Measurements from ENCODE around the gene TRIM38.
A peak's percentile ranks its signal among the peaks of the same experiment; 100 is the strongest.
"Not testable (repeated sequence)": the region's sequence is repeated elsewhere in the genome, so short reads cannot be mapped to it uniquely, and the experiment has no call there.

TRIM38 gene

DNA sequence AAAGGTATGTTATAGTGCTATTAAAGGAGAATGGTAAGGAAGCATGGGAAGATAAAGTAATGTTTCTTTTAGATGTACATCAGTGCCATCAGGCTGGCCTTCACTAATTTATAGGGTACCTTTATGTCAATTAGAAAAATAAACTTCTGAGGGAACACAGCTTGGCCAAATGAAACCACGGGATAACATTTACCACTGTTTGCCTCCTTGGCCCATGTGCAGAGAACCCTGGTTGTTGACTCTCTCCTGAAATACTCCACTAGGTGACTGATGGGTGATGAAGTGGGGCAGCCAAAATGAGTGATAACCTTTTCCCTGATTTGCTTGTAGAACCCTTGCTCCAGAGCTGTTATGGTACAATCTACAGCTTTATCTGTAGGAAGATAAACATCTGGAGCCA, 9.5 kb downstream of the TRIM38 start:
- no peak for DNase-seq

DNA sequence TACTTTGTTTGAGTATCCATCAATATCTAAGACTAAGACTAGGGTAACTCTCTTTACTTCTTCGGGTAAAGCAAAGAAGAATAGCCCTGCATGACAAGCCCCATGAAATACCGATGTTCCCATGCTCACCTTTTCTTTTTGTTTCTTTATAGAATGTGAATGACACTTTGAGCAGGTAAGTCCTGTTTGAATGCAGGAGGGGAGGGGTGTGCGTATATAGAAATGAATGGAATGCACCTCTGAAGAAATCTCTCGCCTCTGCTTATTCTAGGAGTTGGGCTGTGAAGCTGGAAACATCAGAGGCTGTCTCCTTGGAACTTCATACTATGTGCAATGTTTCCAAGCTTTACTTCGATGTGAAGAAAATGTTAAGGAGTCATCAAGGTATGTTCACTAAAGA, 10.3 kb downstream of the TRIM38 start:
- no peak for DNase-seq

DNA sequence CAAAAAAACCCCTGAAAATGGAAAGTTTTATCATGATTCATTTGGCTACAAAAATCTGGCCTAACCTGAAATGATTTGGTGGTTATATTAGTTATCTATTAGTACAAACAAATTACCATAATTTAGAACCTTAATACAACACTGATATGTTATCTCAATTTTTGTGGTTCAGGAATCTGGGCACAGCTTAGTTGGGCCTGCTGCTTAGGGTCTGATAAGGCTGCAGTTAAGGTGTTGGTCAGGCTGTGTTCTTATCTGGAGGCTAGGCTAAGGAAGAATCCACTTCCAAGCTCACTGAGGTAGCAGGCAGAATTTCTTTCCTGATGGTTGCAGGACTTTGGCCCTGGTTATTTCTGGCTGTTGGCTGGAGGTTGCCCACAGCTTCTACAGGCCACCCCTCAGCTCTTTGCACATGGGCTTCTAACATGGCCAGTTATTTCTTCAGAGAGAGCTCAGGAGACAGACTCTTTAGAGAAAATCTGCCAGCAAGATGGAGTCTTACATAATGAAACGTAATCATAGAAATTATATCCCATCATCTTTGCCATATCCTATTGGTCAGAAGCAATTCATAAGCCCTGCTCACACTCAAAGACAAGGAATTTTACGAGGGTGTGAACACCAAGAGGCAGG, 11.4 kb downstream of the TRIM38 start:
- no peak for DNase-seq

DNA sequence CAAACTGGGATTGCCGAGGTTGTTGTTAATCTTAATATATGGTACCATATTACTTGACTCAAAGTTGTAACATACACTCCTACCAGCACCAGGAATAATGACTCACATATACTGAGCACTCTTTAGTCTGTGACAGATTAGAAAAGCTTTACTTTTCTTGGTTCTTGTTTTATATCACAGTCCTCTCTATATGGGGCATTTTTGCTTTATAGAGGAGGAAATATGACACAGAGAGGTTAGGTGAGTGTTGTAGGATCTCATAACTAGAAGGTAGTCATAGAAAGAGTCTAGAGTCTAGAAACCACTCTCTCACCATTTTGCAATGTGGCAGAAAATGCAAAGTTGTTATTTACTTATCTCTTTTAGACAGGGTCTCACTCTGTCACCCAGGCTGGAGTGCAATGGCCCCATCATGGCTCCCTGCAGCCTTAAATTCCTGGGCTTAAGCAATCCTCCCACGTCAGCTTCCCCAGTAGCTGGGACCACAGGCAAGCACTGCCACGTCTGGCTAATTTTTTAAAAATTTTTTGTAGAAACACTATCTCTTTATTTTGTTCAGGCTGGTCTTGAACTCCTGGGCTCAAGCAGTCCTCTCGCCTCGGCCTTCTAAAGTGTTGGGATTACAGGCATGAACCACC, 13.4 kb downstream of the TRIM38 start:
- no peak for DNase-seq

DNA sequence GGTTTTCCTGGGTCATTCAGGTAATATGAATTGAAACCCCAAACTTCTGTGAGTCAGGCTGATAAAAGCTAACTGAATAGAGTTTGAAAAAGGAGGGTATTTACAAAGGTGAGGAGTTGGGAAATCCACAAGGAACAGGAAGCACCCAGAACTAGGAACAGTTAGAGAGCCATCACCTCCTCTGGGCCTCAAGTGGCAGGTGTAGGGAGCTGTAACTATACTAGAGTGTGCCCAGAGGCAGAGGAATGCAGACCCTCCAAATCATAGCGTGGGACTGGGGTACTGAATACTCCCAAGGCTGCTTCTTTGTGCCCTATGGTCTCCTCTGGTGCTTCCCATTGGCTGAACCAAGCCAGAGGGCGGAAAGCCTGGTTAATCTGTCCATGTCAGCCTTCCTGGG, 18.3 kb downstream of the TRIM38 start:
- DNase-seq: no peak

DNA sequence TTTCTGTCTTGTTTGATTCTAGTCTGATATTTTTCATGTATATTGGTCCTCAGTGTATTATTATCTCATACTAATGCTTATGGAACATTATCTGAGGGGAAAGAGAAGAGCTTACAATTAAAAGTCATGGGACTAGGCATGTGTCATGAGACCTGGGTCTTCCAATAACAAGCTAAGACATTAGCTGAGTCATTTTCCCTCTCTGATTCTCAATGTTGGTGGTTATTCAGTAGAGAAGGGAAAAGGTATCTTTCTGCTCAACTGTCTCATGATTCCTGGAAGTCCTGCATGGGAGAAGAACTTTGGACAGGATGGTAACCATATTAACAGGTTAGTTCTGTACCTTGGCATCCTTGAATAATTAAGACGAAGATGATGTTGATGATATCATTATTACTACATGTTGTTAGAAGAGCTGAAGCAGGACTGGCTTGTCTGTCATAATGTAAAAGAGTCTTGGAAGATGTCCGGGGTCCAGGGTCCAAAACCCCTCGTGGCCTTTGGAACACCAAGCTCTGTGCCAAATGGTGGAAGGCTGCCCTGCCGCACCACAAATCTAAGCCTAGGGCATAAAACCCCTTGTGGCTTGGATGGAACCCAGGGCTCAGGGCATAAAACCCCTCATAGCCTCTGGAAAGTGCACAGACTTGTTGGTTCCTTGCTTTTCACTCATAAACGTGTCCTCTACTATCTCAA, 19.1 kb downstream of the TRIM38 start:
- no peak for DNase-seq

DNA sequence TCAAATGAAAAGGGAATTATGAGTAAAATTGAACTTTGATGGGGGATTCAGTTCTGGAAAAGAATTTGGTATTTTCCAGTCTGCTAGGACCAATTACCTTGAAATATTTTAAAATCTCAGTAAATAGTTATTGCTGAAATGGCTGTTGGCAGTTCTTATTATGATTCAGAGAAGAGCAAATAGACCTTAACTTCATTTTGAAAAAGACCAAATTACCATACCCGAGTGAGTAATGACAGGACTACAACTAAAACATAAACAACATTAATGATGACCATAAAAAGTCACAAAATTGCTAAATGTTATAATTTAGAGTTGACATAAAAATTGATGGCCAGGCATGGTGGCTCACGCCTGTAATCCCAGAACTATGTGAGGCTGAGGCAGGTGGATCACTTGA, 21.7 kb downstream of the TRIM38 start:
- peak; percentile 38 for DNase-seq

DNA sequence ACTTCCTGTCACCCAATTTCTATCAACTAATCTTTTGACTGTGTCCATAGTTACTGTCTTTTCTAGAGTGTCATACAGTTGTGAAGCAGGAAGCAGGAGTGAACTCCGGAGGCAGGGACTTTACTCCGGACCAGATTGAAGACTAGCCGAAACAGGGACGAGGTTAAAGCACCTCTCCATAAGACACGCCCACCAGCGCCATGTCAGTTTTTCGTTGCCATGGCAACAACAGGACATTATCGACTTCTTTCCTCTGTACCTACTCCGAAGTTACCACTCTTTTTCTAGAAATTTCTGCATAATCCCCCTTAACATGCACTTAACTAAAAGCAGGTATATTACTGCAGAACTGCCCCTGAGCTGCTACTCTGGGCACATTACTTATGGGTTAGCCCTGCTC, 25.2 kb downstream of the TRIM38 start:
- DNase-seq: no peak

DNA sequence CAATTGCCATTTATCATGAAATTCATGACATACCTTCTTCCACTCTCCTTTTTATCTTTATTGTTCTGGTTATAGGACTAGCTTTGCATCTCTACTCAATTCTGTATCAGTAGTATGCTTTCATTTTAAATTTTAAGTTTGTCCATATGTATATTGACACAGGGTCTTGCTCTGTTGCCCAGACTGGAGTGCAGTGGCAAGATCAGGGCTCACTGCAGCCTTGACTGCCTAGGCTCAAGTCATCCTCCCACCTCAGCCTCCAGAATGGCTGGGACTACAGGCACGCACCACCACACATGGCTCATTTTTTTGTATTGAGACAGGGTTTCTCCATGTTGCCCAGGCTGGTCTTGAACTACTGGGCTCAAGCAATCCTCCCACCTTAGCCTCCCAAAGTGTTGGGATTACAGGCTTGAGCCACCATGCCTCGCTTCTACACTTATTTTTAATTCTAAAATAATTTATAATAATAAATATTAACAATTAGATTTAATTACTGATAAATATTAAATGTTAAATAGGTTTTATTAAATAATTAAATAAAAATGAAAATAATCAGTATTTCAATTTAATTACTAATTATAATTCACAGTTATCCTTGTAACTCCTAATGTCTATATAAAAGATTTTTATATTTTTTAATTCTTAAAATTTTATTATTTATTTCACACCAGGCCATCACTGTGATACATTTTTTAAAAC, 27.7 kb downstream of the TRIM38 start:
- DNase-seq: no peak

DNA sequence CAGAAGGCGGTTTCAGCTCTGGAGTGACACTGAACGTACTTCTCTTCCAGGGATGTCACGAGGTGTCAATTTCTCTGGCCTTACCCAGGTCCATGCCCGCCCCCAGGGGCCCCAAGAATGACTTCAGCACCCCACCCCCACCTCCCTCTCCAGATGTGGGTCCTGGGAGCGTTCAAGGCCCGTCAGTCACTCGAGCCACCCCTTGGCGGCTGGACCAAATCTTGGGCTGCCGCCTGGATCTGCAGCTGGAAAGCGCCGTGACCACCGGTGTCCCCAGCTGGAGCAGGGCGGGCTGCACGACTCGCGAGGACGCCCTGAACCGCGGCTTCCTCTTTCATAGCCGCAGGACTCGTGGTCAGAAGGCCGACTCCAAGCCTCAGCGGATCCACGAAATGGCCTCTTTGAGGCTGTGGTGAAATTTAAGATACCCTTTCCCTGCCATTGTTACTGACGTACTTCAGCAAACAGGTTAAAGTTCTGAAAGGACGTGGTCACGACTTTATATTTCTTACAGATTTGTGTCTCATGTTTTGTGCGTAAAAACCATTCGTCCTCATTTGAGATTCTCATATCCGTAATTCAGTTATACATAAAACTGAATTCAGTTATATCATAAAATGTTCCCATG, 29.3 kb downstream of the TRIM38 start:
- DNase-seq: peak; percentile 87

DNA sequence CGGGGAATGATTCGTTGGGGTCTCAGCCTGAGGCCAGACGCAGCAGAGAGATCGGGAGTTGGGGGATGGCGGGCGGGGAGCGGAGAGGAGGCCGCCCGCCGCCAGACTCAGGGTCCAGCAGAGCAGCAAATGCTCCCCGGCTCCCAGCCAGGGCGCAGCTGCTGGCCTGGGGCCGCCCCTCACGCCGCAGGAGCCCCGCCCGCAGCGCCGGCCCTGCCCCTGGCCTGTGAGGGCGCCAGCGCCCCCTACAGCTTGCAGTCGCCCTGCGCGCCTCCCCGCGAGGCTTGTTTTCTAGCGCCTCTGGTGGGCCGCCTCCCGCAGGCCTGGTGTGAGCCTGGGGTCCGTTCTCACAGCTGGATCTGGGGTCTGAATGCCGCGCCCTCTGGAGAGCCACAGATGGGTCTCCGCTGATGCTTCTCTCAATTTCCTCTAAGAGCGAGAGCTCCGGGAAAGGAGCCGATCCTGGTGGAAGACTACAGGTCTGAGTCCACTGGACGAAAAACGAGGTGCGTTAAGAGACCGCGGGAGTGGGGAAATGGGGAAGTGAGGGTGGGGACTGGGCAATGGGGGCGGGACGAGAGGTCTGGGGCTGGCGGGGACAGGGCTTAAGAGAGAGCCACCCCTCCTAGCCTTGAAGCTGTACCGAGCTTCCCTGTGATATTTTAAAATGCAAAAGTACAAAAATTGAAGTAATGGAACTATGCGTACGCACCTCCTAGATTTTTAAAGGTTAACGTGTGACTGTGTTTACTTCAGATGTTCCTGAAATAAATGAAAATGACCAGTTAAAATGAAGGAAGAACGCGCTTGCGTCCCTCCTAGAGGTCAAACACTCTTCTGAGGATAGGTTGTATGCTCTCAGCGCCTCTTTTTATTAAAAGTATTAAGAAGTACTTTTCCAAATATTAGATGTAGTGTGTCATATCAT, 30.1 kb downstream of the TRIM38 start:
- peak; percentile 97 for DNase-seq

DNA sequence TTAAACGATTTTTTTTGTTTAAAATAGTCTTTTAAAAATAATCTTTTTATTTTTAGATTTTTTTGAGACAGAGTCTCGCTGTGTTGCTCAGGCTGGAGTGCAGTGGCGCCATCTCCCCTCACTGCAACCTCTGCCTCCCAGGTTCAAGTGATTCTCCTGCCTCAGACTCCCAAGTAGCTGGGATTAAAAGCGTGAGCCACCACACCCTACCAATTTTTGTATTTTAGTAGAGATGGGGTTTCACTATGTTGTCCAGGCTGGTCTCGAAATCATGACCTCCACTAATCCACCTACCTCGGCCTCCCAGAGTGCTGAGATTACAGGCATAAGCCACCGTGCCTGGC, 30.7 kb downstream of the TRIM38 start:
- DNase-seq: not testable (repeated sequence)

DNA sequence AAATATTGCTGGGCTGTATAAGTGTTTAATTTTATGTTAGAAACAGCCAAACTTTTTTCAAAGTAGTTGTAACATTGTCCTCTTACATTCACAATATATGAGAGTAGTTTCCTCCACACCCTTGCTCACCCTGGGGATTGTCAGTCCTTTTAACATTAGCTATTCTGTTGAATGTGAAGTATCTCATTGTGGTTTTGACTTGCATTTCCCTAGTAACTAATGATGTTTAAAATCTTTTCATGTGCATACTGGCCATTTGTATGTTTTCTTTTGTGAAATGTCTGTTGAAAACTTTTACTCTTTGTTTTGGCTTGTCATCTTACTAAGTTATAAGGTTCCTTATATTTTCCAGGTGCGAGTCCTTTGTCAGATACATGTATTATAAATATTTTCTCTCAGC, 32.9 kb downstream of the TRIM38 start:
- DNase-seq: no peak

DNA sequence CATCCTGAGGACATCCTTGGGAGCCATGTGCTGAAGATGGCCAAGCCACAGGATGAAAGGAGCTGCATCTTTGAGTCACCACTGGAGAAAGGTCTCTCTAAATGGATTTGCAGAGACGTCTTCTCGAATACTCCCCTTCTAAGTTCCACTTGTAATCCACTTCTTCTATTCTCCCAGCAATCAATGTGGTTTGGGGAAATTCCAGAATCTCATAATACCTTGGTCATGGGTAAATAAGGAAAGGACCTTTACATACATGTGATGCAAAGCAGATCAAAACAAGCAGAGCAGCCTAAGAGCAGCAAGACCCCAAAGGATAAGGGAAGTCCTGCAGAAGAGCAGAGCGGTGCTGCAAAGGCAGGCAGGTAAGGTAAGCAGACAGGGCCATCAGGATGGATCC, 35.3 kb downstream of the TRIM38 start:
- no peak for DNase-seq

DNA sequence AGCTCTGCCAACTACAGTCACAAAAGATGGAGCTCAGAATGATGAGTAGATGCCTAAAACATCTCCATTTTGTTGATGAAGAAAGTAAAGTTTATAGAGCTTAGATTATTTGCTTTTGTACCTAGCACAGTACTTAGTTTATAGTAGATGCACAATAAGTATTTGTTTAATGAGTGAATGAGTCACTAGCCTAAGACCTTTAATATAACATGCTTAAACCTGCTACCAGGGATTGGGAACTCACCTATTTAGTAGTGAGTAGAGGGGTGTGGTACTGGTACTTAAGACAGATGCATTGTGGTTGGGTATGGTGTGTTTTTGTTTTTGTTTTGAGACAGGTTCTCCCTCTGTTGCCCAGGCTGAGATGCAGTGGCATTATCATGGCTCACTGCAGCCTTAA, 35.8 kb downstream of the TRIM38 start:
- no peak for DNase-seq

DNA sequence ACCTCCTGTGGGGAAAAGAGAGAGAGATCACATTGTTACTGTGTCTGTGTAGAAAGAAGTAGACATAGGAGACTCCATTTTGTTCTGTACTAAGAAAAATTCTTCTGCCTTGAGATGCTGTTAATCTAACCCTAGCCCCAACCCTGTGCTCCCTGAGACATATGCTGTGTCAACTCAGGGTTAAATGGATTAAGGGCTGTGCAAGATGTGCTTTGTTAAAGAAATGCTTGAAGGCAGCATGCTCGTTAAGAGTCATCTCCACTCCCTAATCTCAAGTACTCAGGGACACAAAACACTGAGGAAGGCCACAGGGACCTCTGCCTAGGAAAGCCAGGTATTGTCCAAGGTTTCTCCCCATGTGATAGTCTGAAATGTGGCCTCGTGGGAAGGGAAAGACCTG, 36.6 kb downstream of the TRIM38 start:
- DNase-seq: not testable (repeated sequence)

DNA sequence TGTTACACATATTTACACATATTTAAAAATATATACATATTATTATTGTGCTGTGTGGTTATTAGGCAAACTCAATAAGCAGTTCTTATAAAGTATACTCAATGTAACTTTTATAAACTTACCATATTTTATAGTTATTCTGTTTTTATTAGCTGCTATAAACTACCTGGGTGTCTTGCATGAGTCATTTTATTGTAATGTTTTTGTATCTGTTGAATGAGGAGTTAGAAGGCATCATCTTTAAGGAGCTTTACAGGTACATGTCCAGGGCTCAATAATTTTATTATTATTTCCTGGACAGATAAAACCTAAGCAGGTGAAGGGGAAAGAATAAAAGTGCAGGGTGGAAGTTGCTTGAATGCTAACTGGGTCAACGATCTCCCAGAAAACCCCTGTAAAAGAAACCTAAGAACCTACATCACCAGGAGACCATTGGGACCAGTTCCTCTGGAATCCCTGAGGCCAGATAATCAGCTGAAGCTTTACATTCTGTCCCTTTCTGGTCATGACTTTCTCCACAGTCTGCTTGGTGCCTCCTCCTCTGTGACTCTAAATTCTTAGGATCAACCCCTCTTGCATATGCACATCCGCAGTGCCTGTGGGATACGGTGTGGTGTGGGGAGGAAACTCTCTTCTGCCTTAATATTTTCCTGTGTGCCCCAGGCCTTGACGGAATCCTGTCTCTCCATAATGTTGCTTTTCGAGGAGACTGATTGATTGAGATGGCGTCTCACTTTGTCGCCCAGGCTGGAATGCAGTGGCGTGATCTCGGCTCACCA, 38.0 kb downstream of the TRIM38 start:
- no peak for DNase-seq

DNA sequence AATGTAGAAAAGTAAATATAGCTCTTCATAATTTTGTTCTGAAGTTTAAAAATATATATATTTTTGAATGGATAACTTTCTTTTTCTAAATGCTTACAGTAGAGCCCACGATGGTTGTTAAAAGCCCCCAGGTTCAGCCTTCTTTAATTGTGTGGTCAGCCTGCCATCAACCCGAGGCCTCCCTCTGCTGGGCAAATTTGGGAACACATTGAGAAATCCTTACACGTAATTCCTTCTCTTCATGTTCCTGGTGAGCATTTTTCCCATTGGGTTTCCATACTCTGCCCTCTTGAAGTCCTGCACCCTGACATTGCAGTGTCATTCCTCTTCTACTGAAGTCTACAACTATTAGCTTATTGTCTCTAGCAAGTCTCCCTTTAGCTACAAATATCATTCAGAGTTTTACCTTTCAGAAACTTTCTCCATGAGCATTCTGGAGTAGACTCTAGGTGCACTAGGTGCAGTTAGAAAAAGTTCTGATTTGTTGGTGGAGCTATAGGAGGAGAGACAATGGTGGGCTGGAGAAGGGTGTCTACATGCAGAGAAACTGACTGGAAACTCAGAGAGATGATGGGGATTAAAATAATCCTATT, 40.6 kb downstream of the TRIM38 start:
- peak; percentile 76 for DNase-seq

DNA sequence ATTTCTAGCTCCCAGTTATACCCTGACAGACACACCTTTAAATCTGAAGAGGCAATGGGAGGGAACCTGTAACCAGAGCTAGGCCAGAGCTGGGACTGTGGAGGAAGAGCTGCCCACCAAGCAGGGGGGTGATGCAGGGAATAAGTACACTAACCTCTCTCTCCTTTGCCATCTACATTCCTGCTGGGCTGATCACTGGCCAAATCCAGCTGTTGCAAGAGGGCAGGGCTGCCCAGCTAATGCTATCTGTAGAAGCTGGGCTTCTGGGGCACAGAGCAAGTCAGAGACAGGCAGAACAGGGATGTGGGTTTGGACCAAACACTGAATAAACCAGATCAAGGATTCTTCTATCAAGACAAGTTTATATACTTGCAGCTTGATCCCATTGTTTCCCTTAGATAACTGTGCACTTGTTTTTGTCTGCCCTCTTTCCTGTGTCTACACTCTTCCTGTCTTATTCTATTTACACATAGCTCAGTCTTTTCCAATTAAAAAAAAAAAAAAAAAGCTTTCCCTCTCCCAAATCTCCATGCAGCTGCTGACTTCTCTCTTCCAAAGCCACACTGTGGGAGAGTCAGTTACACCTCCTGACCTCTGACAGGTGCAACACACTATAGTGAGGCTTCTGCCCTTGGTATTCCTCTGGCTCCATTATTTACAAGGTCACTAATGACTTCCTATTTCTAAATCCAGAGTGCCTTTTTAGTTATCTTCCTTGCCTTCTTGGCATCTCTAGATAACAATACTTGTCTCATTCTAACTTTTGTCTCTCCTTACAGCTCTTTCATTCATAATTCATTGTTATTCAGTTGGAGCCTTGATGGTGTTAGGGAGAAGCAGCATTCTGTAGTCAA, 43.7 kb downstream of the TRIM38 start:
- peak; percentile 43 for DNase-seq

DNA sequence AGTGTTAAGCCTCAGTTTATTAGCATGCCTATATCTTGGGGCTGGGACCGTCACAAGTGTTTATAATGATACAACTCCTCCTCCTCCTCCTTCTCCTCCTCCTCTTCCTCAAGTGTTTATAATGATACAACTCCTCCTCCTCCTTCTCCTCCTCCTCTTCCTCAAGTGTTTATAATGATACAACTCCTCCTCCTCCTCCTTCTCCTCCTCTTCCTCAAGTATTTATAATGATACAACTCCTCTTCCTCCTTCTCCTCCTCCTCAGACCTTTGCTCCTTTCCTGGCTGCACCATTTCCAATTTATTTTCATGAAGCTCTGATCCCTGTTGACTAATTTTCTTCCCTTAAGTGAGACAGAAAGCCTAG, 44.3 kb downstream of the TRIM38 start:
- DNase-seq: not testable (repeated sequence)

Measured in NCI-H69 (cell line).